Right ventricle myocardium inferior (tissue), 1 donor: ENCODE measurements around the gene DENND2A. TPM values are rescaled to one million over a fixed set of nuclear protein-coding genes. Genes with fewer than 3 reads are reported as not detected.
A peak's percentile ranks its signal among the peaks of the same experiment; 100 is the strongest.
"Not testable (repeated sequence)": the region's sequence is repeated elsewhere in the genome, so short reads cannot be mapped to it uniquely, and the experiment has no call there.

ENCODE experiments used
- ATAC-seq: fragments of 200-7000 bp; cut with Tn5 transposase; one replicate; pipeline ENCODE4 v1.9.1; 2020; ENCODE audit warnings: mild to moderate bottlenecking, moderate library complexity
- DNase-seq: peaks from one replicate; pipeline ENCODE4 v3.0.0; 2021; ENCODE audit errors: missing footprints
- intact Hi-C: fragments of 100-400 bp; cut with DNase I; formaldehyde crosslinking; loops from one replicate; pipeline ENCODE4 v1.11.0; 2022
- total RNA-seq: library from RNA; stranded (reverse); fragmentation: NEBNext Ultra II Directional; extraction: Animal tissue kit (Norgen Biotek cat#: 25700); gene quantifications from one replicate; pipeline ENCODE4 v1.2.1, GENCODE V29; 2021
- donor health status: DM: no; HTN: yes; CAD: no; lungs with severe emphysema.

Gene DENND2A
- total RNA-seq, 1 donor from 2014 or later = 15.0 TPM

- ATAC-seq (no peak), DNase-seq (no peak)
- intact Hi-C loops = no loop called here
These were observed 130.8 kb downstream of the DENND2A start for GRCh38 chr7:140509789-140510188.

GRCh38 chr7:140507556-140507955, 133.1 kb downstream of the DENND2A start:
- ATAC-seq, intact Hi-C loops, DNase-seq: not testable (repeated sequence)

GRCh38 chr7:140506788-140507464, 133.7 kb downstream of the DENND2A start:
- DNase-seq (no peak), ATAC-seq (peak; percentile 95)
- intact Hi-C loops = no loop called here

- ATAC-seq = no peak
- intact Hi-C loops = no loop called here
- no peak for DNase-seq
These were observed 138.6 kb downstream of the DENND2A start for GRCh38 chr7:140501966-140502365.

- ATAC-seq, DNase-seq, intact Hi-C loops: not testable (repeated sequence)
These were observed 142.8 kb downstream of the DENND2A start for GRCh38 chr7:140497807-140498206.

DNA sequence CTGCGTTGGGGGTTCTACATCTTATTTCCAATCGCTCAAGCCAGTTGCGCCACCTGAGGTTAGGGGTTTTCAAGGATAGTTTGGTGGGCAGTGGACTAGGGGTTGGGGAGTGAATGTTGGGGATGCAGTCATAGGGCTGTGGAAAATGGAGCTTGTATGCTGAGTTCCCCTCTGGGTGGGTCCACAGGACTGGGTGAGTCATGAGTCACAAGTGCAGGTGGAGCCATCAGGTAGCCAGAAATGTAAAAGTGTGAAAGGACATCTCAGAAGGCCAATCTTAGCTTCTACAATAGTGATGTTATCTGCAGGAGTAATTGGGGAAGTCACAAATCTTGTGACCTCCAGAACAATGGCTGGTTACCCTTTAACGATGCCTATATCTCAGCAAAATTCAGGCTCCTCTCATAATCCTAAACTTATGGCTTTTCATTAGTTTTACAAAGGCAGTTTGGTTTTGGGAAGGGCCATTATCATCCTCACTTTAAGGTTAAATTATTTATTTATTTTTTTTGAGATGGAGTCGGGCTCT, 143.3 kb downstream of the DENND2A start:
- no peak for ATAC-seq

GRCh38 chr7:140495514-140496097, 145.0 kb downstream of the DENND2A start:
- no peak for ATAC-seq
- intact Hi-C loops = no loop called here
- DNase-seq = no peak

More for the DNA sequence above, 143.3 kb downstream of the DENND2A start:
- intact Hi-C loops = no loop called here
- no peak for DNase-seq

DNA sequence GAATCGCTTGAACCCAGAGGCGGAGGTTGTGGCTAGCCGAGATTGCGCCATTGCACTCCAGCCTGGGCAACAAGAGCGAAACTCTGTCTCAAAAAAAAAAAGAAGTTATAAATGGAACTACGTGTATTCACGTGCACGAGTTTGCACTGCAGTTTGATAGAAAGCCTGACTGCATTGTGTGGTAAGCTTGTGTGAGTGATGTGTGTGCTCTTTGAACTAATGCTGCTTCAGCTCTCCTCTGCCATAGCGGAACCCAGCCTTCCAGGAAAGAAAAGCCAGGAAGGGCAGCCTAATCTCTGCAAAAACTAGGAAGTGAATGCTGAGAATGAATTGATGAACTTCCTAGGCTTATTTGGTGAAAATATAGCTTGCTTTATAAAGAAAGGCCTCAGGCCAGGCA, 145.7 kb downstream of the DENND2A start:
- intact Hi-C loops = no loop called here
- ATAC-seq (peak; percentile 20), DNase-seq (no peak)

- DNase-seq = no peak
- intact Hi-C loops = no loop called here
- ATAC-seq = no peak
These were observed 151.6 kb downstream of the DENND2A start for GRCh38 chr7:140489026-140489359.

GRCh38 chr7:140485500-140486265, 154.9 kb downstream of the DENND2A start:
- ATAC-seq = no peak
- intact Hi-C loops = no loop called here
- no peak for DNase-seq

DNA sequence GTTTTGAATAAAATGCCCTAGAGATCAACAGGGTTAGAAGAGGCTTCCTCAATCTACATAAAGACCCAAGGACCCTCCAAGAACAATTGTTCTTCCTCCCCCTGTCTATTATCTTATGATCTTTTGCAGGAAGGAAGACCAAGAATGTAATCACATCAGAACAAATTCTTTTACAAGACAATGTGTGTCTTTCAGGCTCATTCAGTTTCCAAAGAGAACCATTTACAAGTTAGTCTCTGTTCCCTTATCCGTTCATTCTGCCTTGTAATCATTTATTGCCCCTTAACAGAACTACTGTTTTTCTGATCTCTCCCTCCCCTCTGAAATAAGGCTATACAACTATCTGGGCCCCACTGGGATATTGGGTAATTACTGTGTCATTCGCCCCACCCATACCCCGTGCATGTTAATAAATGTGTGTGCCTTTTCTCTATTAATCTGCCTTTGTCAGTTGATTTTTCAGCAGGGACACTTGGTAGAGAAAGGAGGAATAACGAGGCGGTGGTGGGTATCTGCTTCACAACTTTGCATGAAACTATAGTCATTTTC, 155.6 kb downstream of the DENND2A start:
- ATAC-seq = no peak
- DNase-seq = no peak
- intact Hi-C loops = no loop called here

- ATAC-seq (no peak), DNase-seq (no peak)
- intact Hi-C loops = no loop called here
These were observed 156.1 kb downstream of the DENND2A start for GRCh38 chr7:140484479-140484878.

- no peak for DNase-seq
- no peak for ATAC-seq
- intact Hi-C loops = no loop called here
These were observed 160.9 kb downstream of the DENND2A start for GRCh38 chr7:140479739-140480084.

DNA sequence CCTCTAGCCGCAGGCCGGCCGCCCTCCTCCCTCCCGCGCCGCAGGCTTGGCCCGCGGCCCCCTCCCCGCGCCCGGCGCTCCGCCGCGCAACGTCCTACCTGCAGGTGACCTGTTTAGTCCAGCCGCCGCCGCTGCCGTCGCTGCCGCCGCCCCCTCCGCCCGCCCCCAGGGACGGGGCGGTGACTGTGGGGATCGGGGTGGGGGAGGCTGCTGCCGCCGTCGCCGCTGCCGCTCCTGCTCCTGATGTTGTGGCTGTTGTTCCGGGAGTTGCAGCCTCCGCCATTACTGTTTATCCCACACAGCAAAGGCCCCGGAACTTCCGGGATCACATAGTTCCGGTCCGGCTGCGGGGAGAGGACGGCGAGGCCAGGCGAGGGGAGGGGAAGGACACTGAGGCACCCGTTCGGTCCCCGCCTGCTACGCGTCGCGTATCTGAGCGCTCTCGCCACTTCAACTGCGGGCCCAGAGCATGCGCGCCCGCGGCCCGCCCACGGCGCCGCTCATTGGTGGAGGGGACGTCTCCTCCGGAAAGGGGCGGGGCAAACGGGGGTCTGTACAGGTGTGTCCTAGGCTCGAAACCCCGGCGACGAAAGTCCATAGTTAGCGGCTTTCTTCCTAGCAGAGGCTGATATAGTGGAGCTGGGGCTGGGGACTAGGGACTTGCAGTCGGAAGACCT, 161.4 kb downstream of the DENND2A start, which contains the start of gene MKRN1:
Gene MKRN1, minus strand, starts transcription at position 444 of the 677 bp plus-strand sequence. Its CDS starts 161 bp downstream, at position 283.
- peak; percentile 99 for ATAC-seq
- peak; percentile 98 for DNase-seq
- intact Hi-C loops = no loop called here

GRCh38 chr7:140478246-140479061, 162.2 kb downstream of the DENND2A start:
- ATAC-seq (no peak), DNase-seq (peak; percentile 70)
- intact Hi-C loops = no loop called here

GRCh38 chr7:140476698-140477261, 163.8 kb downstream of the DENND2A start:
- ATAC-seq (no peak), DNase-seq (no peak)
- intact Hi-C loops = no loop called here

GRCh38 chr7:140475747-140476333, 164.8 kb downstream of the DENND2A start:
- no peak for DNase-seq
- intact Hi-C loops = loop anchor here (2.0 kb wide), 1 partner anchor 177 kb away; no protein-coding TSS in a partner anchor
- ATAC-seq = no peak
